ENCODE data around the gene CLTC.

CLTC gene

DNA sequence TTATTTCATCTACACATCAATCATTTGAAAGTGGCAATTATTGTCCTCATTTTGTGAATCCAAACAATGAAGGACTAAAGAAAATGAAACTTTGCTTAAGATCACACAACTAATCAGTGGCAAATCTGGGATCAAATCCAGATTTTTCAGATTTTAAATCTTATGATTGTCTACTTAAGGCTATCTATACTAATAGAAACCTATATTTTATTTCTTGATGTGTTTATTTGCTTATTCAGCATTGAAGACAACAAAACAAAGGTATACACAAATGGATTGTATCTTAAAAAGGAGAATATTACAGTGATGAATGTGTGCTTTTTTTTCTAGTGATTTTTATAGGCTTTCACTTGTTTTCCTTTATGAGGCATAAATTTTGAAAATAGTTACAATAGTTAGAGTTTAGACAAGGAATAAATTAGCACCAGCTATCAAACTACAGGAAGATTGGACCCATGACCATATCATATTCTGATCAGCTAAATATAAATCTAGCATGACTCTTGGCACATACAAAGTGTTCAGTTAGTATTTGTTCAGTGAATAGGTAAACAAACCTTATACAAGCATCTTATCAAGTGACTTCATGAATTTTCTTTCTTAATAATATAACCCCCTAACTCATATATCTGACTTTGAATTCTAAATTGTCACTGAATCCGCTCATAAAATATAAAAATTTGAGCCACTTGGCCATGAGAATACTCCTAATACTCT lies 108.3 kb downstream of the CLTC start:
- DNase-seq (ENCODE audit: low read depth) = no peak

DNA sequence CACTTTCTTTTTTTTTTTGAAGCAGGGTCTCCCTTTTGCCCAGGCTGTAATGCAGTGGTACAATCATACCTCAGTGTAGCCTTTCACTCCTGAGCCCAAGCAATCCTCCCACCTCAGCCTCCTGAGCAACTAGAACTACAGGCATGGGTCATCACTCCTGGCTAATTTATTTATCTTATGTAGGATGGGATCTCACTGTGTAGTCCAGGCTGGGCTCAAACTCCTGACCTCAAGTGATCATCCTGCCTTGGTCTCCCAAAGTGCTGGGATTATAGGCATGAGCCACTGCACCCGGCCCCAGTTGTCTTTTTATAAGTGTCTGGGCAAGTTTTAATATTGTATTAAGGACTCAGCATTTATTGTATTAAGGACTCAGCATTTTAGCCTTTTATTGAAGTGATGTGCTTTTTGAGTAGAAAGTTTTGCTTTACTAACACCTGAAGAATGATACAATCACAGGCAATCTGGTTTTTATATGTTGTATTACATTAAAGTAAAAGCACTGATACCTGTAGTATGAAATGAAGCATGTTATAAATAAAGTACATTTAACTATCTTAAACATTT lies 110.7 kb downstream of the CLTC start:
- DNase-seq (ENCODE audit: low read depth) = no peak

DNA sequence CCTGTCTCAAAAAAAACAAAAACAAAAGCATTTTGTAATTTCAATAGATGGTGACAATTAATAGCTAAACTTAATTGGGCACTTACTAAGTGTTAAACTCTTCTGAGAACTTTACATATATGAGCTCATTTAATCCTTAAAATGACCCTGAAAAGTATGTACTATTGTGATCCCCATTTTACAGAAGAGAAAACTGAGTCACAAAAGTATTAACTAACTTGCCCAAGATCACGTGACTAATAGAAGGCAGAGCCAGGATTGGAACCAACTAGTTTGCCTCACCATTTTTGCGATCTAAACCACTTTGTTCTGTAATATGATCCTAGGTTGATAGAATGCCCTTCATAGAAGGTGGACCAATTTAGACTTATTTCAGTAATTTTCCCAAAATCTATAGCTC lies 114.0 kb downstream of the CLTC start:
- no peak for DNase-seq (ENCODE audit: low read depth)

DNA sequence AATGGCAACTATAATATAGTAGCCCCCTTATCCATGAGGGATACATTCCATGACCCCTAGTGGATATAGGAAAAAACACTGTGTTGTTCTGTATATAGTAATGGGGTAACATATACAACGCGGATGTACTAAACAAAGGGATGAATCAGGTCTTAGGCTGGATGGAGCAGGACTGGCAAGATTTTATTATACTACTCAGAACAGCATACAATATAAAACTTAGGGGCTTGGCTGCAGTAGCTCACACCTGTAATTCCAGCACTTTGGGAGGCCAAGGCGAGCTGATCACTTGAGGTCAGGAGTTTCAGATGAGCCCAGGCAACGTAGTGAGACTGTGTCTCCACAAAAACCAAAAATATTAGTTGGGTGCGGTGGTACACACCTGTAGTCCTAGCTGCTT lies 114.5 kb downstream of the CLTC start:
- DNase-seq (ENCODE audit: low read depth) = no peak

DNA sequence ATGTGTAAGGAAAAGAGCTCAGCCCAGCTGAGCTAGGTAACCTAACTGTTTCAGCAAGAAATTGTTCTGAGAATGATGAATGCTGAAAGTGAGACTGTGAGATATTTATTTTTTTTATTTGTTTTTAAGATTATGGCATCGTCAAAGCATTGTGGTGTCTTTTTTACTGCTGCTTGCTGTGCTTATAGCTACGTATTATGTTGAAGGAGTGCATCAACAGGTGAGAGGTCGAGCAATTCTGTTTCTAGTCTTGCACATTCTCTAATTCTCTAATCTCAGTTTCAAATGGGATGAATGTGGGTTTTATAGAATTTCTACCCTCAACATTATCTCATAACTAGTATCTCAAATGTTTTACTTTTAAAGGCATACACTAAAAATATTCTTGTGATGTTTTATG lies 117.6 kb downstream of the CLTC start:
- no peak for DNase-seq (ENCODE audit: low read depth)

DNA sequence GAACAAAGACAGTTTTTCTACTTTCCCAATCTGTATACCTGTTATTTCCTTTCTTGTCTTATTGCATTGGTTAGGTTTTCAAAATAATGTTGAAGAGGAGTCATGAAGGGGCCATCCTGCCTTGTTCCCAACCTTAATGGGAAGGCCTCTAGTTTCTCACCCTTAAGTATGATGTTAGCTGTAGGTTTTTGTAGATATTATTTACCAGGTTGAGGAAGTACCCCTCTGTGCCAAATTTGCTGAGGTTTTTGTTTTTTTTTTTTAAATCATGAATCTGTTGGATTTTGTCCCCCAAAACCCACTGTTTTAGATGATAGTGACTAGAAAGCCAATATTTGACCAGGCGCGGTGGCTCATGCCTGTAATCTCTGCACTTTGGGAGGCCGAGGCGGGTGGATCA lies 124.1 kb downstream of the CLTC start:
- DNase-seq (ENCODE audit: low read depth) = no peak

DNA sequence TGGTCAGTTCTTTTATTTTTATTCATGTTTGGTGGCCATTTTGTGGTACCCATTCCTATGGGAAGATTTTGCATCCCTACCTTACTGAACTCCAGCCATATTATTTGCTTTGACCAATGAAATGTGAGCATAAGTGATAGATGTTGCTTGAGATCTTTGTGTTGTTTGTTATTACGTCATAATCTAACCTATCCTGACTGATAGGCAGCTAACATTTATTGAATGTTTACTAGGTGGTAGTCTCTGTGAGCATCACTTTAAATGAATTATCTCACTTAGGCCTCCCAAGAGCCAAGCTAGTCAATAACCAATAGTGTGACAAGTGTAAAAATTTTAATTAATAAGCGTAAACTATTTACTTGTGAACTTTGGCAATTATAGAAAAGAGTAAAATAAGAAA lies 125.3 kb downstream of the CLTC start:
- no peak for DNase-seq (ENCODE audit: low read depth)
